ENCODE measurements around the gene DCLK1. TPM values are rescaled to one million over a fixed set of nuclear protein-coding genes. Genes with fewer than 3 reads are reported as not detected.

The DCLK1 gene
- total RNA-seq, 1 donor from 2014 or later = 9.1 TPM

GRCh38 chr13:36069881-36070366 lies 61.3 kb downstream of the DCLK1 start:
- peaks cover 15% of the 10 kb centered on the region for H3K27me3 Mint-ChIP-seq (ENCODE audit: unreplicated experiment)
- DNase-seq (ENCODE audit: extremely low spot score, unreplicated experiment) = no peak
- no peak overlapping the region for H3K4me3 Mint-ChIP-seq (ENCODE audit: unreplicated experiment)
- H3K4me1 Mint-ChIP-seq (ENCODE audit: unreplicated experiment) = no peaks in the 10 kb centered on the region
- H3K36me3 Mint-ChIP-seq (ENCODE audit: unreplicated experiment) = no peaks in the 10 kb centered on the region
- no peak for TF ChIP-seq CTCF (IDR thresholded peaks at IDR 0.05)
- no peak overlapping the region for H3K27ac Mint-ChIP-seq (ENCODE audit: unreplicated experiment)
- no peaks in the 10 kb centered on the region for H3K9me3 Mint-ChIP-seq (ENCODE audit: unreplicated experiment)

- TF ChIP-seq CTCF (IDR thresholded peaks at IDR 0.05) = no peak
- Mint-ChIP-seq H3K27me3 (ENCODE audit: unreplicated experiment) (peaks cover 18% of the 10 kb centered on the region), H3K27ac (ENCODE audit: unreplicated experiment) (no peak overlapping the region), H3K36me3 (ENCODE audit: unreplicated experiment) (no peaks in the 10 kb centered on the region), H3K4me1 (ENCODE audit: unreplicated experiment) (no peaks in the 10 kb centered on the region), H3K4me3 (ENCODE audit: unreplicated experiment) (no peak overlapping the region), H3K9me3 (ENCODE audit: unreplicated experiment) (no peaks in the 10 kb centered on the region)
- DNase-seq (ENCODE audit: extremely low spot score, unreplicated experiment) = no peak
These were observed 62.2 kb downstream of the DCLK1 start for GRCh38 chr13:36068991-36069390.

GRCh38 chr13:36068566-36068965 lies 62.6 kb downstream of the DCLK1 start:
- Mint-ChIP-seq H3K4me3 (ENCODE audit: unreplicated experiment) (no peak overlapping the region), H3K36me3 (ENCODE audit: unreplicated experiment) (no peaks in the 10 kb centered on the region)

GRCh38 chr13:36067746-36068381 lies 63.3 kb downstream of the DCLK1 start:
- Mint-ChIP-seq H3K27ac (ENCODE audit: unreplicated experiment) (no peak overlapping the region), H3K4me1 (ENCODE audit: unreplicated experiment) (no peaks in the 10 kb centered on the region), H3K4me3 (ENCODE audit: unreplicated experiment) (no peak overlapping the region), H3K9me3 (ENCODE audit: unreplicated experiment) (no peaks in the 10 kb centered on the region), H3K27me3 (ENCODE audit: unreplicated experiment) (peaks cover 19% of the 10 kb centered on the region), H3K36me3 (ENCODE audit: unreplicated experiment) (no peaks in the 10 kb centered on the region)
- TF ChIP-seq CTCF (IDR thresholded peaks at IDR 0.05) = no peak
- DNase-seq (ENCODE audit: extremely low spot score, unreplicated experiment) = no peak

More at GRCh38 chr13:36068566-36068965, 62.6 kb downstream of the DCLK1 start:
- no peaks in the 10 kb centered on the region for H3K4me1 Mint-ChIP-seq (ENCODE audit: unreplicated experiment)
- no peak overlapping the region for H3K27ac Mint-ChIP-seq (ENCODE audit: unreplicated experiment)
- no peaks in the 10 kb centered on the region for H3K9me3 Mint-ChIP-seq (ENCODE audit: unreplicated experiment)
- peaks cover 19% of the 10 kb centered on the region for H3K27me3 Mint-ChIP-seq (ENCODE audit: unreplicated experiment)
- TF ChIP-seq CTCF (IDR thresholded peaks at IDR 0.05) = no peak
- no peak for DNase-seq (ENCODE audit: extremely low spot score, unreplicated experiment)

- no peaks in the 10 kb centered on the region for H3K9me3 Mint-ChIP-seq (ENCODE audit: unreplicated experiment)
- H3K4me1 Mint-ChIP-seq (ENCODE audit: unreplicated experiment) = no peaks in the 10 kb centered on the region
- H3K27ac Mint-ChIP-seq (ENCODE audit: unreplicated experiment) = no peak overlapping the region
- no peak for DNase-seq (ENCODE audit: extremely low spot score, unreplicated experiment)
- TF ChIP-seq CTCF (IDR thresholded peaks at IDR 0.05) = no peak
- H3K4me3 Mint-ChIP-seq (ENCODE audit: unreplicated experiment) = no peak overlapping the region
- H3K36me3 Mint-ChIP-seq (ENCODE audit: unreplicated experiment) = no peaks in the 10 kb centered on the region
- peaks cover 14% of the 10 kb centered on the region for H3K27me3 Mint-ChIP-seq (ENCODE audit: unreplicated experiment)
These were observed 68.9 kb downstream of the DCLK1 start for GRCh38 chr13:36062249-36062648.
